ENCODE data around the gene NCKAP1.
A peak's percentile ranks its signal among the peaks of the same experiment; 100 is the strongest.
"Not testable (repeated sequence)": the region's sequence is repeated elsewhere in the genome, so short reads cannot be mapped to it uniquely, and the experiment has no call there.

The NCKAP1 gene

GRCh38 chr2:183060571-183061231, 22.4 kb upstream of the NCKAP1 start:
- no peaks in the 10 kb centered on the region for H3K27me3 Mint-ChIP-seq (ENCODE audit: low read depth, poor library complexity)
- H3K4me3 Mint-ChIP-seq = no peak overlapping the region
- H3K27ac Mint-ChIP-seq = no peak overlapping the region
- H3K9me3 Mint-ChIP-seq = no peaks in the 10 kb centered on the region
- H3K4me1 Mint-ChIP-seq = no peaks in the 10 kb centered on the region
- DNase-seq = no peak
- H3K36me3 Mint-ChIP-seq (ENCODE audit: low read depth) = no peaks in the 10 kb centered on the region
- TF ChIP-seq CTCF (IDR thresholded peaks at IDR 0.05) = no peak

DNA sequence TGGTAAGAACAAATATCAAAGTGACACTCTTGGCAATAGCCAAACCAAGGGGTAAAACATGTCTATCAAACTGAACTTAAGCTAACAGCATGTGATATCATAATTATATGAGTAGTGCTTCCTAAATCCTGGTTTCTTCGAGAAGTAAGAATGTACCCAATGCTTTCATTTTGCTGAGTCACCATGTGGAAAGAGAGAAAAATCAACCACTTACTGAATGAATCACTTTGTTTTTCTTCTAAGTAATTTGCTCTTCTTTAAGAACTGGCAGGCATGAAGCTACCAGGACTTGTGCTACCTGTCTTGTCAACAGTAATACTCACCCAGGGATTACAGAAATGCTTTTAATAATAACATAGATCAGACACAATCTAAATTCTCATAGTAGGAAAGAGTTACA, 21.3 kb upstream of the NCKAP1 start:
- TF ChIP-seq CTCF (IDR thresholded peaks at IDR 0.05) = no peak
- Mint-ChIP-seq H3K4me1 (no peaks in the 10 kb centered on the region), H3K27me3 (ENCODE audit: low read depth, poor library complexity) (no peaks in the 10 kb centered on the region), H3K4me3 (no peak overlapping the region), H3K36me3 (ENCODE audit: low read depth) (no peaks in the 10 kb centered on the region), H3K9me3 (no peaks in the 10 kb centered on the region), H3K27ac (no peak overlapping the region)
- no peak for DNase-seq

DNA sequence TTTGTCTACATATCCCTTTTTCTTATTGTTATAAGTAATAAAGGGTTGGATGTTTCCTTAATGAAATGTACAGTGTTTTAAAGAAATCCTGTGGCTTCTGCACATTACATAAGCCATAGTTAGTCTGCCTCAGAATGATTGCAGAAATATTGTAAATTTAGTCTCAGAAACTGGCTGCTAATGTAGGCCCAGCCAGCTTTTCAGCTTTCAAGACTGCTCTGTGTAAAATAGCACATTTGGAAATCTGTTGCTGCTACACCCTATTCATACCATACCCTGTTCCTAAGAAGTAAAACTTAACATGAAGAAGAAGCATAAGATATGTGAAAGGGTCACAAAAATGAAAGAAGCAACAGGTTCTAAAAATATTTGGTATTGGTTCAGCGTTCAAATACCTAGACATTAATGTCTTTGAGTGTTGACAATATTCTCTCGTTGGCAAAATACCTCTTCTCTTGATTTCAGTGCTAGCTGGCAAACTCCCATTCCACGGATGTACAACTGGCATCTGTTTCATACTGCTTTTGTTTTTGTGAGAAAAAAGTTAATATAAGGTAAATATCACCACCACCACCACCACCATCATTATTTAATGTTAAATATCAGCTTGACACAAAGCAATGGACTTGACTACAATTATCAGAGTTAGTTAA, 19.2 kb upstream of the NCKAP1 start:
- no peak overlapping the region for H3K4me3 Mint-ChIP-seq
- peaks cover 4% of the 10 kb centered on the region for H3K27me3 Mint-ChIP-seq (ENCODE audit: low read depth, poor library complexity)

DNA sequence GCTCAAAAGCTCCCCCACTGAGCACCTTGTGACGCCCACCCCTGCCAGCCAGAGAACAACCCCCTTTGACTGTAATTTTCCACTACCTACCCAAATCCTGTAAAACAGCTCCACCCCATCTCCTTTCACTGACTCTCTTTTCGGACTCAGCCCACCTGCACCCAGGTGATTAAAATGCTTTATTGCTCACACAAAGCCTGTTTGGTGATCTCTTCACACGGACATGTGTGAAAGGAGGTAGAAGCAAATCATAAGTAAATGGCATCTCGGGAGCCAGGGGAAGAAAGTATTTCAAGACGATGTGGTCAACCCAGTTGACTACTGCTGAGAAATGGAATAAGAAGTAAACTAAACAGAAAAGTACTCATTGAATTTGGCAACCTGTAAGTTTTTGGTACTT, 11.2 kb upstream of the NCKAP1 start:
- Mint-ChIP-seq H3K27me3 (ENCODE audit: low read depth, poor library complexity) (peaks cover 4% of the 10 kb centered on the region), H3K9me3 (peaks cover 7% of the 10 kb centered on the region), H3K4me3 (no peak overlapping the region), H3K4me1 (no peaks in the 10 kb centered on the region), H3K27ac (no peak overlapping the region), H3K36me3 (ENCODE audit: low read depth) (no peaks in the 10 kb centered on the region)
- DNase-seq = no peak
- TF ChIP-seq CTCF (IDR thresholded peaks at IDR 0.05) = no peak

More for the DNA sequence above, 19.2 kb upstream of the NCKAP1 start:
- no peak for TF ChIP-seq CTCF (IDR thresholded peaks at IDR 0.05)
- no peaks in the 10 kb centered on the region for H3K9me3 Mint-ChIP-seq
- H3K4me1 Mint-ChIP-seq = no peaks in the 10 kb centered on the region
- H3K36me3 Mint-ChIP-seq (ENCODE audit: low read depth) = no peaks in the 10 kb centered on the region
- peak overlapping the region; percentile 22 for H3K27ac Mint-ChIP-seq
- no peak for DNase-seq

- H3K27ac Mint-ChIP-seq; H3K27me3 Mint-ChIP-seq (ENCODE audit: low read depth, poor library complexity); DNase-seq; H3K4me1 Mint-ChIP-seq; H3K9me3 Mint-ChIP-seq; H3K36me3 Mint-ChIP-seq (ENCODE audit: low read depth); H3K4me3 Mint-ChIP-seq: not testable (repeated sequence)
Measured at GRCh38 chr2:183047486-183048125, 9.3 kb upstream of the NCKAP1 start.

GRCh38 chr2:183043580-183043979, 5.3 kb upstream of the NCKAP1 start:
- not testable (repeated sequence) for H3K27ac Mint-ChIP-seq; H3K36me3 Mint-ChIP-seq (ENCODE audit: low read depth); DNase-seq; H3K9me3 Mint-ChIP-seq; H3K4me1 Mint-ChIP-seq; H3K4me3 Mint-ChIP-seq
- peaks cover 14% of the 10 kb centered on the region for H3K27me3 Mint-ChIP-seq (ENCODE audit: low read depth, poor library complexity)
